GM10266 (cell line): ENCODE measurements around the gene CUX1.

Experiments used
- DNase-seq: peaks from one replicate; pipeline ENCODE4 v3.0.0; 2012; ENCODE audit errors: extremely low spot score
- TF ChIP-seq, protein P1 (sequence below): IDR thresholded peaks from 2 replicates; pipeline ENCODE4 v1.5.1; 2012; ENCODE audit warnings: mild to moderate bottlenecking, low read depth; ENCODE audit not compliant: control insufficient read depth, insufficient read depth; ENCODE audit errors: missing control alignments

The CUX1 gene

DNA sequence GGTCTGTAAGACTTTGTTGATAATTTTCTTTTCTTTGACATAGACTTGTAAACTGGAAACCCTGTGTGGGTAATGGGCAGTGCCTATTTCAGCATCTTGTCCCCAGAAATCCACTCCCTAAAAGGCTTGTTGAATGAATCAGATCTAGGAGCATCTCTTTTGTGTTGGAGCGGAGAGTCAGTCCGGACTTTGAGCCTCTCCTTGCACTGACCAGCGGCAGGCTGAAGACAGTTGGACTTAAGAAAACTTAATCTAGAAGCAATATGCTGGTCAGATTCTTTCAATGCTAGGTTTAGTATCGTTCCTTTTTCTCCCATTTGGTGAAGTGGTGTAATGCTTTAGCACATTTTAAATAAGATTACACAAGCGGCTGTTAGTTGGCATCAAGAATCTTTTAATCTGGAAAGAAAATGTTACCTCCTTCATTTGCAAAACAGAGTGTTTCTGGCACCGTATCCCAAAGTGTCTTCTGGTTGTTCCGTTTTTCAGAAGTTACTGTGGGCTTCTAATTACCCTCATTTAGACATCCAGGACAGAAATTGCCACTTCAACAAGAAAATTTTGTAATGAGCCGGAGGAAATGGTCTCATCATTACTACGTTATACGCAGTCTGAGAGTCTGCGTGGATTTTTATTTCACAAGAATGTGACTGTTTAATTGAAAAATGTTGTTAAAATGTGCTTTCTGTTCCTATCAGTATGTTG, 74.7 kb downstream of the CUX1 start:
- TF ChIP-seq, protein P1, sequence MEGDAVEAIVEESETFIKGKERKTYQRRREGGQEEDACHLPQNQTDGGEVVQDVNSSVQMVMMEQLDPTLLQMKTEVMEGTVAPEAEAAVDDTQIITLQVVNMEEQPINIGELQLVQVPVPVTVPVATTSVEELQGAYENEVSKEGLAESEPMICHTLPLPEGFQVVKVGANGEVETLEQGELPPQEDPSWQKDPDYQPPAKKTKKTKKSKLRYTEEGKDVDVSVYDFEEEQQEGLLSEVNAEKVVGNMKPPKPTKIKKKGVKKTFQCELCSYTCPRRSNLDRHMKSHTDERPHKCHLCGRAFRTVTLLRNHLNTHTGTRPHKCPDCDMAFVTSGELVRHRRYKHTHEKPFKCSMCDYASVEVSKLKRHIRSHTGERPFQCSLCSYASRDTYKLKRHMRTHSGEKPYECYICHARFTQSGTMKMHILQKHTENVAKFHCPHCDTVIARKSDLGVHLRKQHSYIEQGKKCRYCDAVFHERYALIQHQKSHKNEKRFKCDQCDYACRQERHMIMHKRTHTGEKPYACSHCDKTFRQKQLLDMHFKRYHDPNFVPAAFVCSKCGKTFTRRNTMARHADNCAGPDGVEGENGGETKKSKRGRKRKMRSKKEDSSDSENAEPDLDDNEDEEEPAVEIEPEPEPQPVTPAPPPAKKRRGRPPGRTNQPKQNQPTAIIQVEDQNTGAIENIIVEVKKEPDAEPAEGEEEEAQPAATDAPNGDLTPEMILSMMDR, result no peak
- no peak for DNase-seq

DNA sequence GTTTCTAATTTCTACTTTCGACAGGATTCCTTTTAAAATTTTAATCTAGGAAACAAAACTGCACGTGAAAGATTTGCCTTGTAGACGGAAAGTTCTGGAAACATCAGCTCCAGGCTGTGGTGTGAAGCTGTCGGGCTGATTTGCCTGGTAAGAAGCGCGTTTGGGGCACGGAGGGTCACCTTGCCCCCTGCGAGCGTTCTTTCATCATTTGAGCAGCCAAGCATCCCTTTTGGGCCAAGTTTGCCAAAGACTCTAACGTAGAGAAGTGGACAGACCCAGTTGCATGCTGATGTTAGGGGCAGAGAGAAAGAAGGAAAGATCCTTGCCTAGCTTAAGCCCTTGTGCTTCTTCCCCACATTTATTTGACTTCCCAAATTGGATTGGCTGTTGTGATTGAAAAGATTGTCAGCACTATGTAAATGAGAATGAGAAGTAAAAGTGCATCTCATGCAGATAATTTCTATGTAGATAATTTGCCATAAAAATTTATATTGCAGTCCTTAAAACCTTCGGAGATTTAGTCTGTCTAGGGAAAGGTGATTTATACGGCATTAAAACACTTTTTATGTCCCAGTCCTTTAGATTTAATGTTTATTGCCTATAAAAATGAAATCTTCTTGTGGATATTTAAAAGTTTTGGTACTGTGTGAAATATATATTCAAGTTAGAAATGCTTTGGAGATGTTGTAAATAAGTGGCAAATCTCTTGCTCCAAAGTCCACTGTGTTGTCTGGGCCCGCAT, 76.1 kb downstream of the CUX1 start:
- TF ChIP-seq, protein P1, result no peak
- no peak for DNase-seq

DNA sequence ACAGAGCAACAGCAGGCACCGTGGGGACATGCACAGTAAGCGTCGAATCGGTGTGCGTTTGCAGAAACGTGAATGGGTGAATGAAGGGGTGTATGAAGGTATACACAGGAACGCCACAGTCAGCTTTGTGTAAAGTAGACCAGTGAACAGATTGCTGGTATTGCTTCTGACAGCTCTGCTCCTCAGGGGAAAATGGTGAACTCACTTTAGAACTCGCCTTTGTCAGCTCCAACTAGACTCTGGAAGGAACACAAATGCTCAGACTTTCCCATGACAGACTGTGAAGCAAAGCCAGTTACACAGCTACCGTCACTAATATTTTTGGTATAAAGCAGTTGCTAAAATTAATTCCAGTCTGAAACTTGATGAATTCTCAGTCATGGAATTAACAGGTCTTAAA, 78.9 kb downstream of the CUX1 start:
- TF ChIP-seq, protein P1, result no peak
- no peak for DNase-seq

DNA sequence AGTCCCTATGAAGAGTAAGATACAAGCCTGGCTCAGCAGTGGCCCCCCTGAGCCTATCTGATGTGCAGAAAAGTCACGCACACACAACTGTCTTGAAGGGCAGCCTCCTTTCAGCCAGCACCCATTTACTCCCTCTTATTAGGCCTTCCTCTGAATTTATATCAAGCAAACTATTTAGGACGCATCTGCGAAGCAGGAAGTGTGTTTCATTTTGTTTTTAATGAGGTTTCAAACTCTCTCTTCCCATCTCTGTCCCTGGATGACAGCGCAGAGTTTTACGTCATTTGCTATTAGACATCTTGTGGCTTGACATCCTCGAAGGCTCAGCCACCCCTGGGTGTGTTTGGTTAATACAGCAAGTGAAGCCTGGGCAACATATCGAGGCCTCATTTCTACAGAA, 79.5 kb downstream of the CUX1 start:
- TF ChIP-seq, protein P1, result no peak
- DNase-seq, result no peak

DNA sequence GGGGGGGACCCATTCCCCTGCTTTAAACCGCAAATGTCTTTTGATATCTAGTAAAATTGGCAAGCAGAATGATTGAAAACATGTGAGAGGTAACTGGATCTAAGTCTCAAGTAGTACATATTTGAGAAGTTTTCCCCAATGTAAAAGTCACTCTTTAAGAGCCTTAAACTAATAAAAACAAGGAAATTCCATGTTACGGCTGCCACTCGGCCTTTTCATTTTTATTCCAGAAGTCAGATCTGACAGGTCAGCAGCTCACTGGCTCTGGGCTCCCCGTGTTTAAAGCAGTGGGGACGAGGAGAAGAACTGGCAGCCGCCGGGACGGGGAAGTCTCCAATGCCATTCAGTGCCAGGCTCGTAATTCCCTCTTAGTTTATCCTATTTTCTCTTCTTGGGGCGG, 80.7 kb downstream of the CUX1 start:
- DNase-seq, result no peak
- TF ChIP-seq, protein P1, result no peak

DNA sequence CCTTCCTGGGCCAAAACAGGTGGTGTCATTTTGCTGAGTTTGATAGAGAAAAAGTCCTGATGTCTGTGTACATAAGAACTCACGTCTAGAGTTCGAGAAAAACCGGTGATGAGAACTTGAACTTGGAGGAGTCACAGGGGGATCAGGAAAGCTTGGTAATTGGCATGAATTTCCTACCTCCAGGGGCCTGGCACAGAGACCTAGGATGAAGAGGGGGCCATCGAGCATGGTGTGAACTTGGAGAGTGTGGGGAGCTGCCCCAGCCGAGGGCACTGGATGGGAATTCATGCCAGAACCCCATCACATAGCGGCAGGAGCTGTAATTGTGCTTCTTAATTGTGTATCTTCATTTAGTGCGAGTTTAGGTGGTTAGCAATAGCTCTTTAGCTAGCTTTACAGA, 82.2 kb downstream of the CUX1 start:
- DNase-seq, result no peak
- TF ChIP-seq, protein P1, result no peak

DNA sequence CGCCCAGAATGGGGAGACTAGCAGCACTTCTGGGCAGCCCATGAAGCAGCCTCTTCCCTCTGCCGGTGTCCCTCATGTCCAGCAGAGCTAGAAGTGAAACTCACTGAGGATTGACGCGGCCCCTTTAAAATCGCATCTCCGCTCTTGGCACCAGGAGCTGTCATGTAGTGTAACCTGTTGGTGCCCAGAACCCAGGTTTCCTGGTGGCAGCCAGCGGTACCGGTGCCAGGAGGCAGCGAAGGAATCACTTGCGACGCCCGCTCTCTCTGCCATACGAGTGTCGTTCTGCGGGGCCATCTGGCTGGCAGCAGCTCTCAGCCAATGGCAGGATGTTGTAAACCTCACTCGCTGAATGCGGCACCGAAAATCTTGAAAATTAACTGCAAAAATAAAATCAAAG, 82.7 kb downstream of the CUX1 start:
- TF ChIP-seq, protein P1, result no peak
- DNase-seq, result no peak
